ENCODE results near the gene PODXL.
"Not testable (repeated sequence)": the region's sequence is repeated elsewhere in the genome, so short reads cannot be mapped to it uniquely, and the experiment has no call there.

Gene PODXL

GRCh38 chr7:131507592-131508331 lies 48.7 kb downstream of the PODXL start:
- peak; percentile 40 to 74 (median 69) for DNase-seq

- no peak for DNase-seq
These were observed 49.8 kb downstream of the PODXL start for GRCh38 chr7:131506597-131506996.

GRCh38 chr7:131505636-131506557 lies 50.5 kb downstream of the PODXL start:
- DNase-seq: no peak

GRCh38 chr7:131505037-131505620 lies 51.3 kb downstream of the PODXL start:
- DNase-seq: not testable (repeated sequence)

GRCh38 chr7:131504157-131504899 lies 52.1 kb downstream of the PODXL start:
- no peak for DNase-seq

GRCh38 chr7:131503639-131504038 lies 52.8 kb downstream of the PODXL start:
- no peak for DNase-seq

GRCh38 chr7:131502810-131503508 lies 53.5 kb downstream of the PODXL start:
- no peak for DNase-seq

- no peak for DNase-seq
These were observed 54.3 kb downstream of the PODXL start for GRCh38 chr7:131501930-131502685.

- peak in 2 of 5 donors; percentile 15 to 80 for DNase-seq
These were observed 55.0 kb downstream of the PODXL start for GRCh38 chr7:131501422-131501821.

GRCh38 chr7:131500357-131500756 lies 56.1 kb downstream of the PODXL start:
- no peak for DNase-seq

- no peak for DNase-seq
These were observed 56.6 kb downstream of the PODXL start for GRCh38 chr7:131499801-131500200.

- DNase-seq: no peak
These were observed 58.1 kb downstream of the PODXL start for GRCh38 chr7:131498237-131498885.

GRCh38 chr7:131497454-131497853 lies 59.0 kb downstream of the PODXL start:
- DNase-seq: no peak

- no peak for DNase-seq
These were observed 60.5 kb downstream of the PODXL start for GRCh38 chr7:131495669-131496498.

- DNase-seq: no peak
These were observed 62.2 kb downstream of the PODXL start for GRCh38 chr7:131494182-131494581.

- no peak for DNase-seq
These were observed 62.8 kb downstream of the PODXL start for GRCh38 chr7:131493581-131493980.

- DNase-seq: no peak
These were observed 63.3 kb downstream of the PODXL start for GRCh38 chr7:131493081-131493480.

- DNase-seq: no peak
These were observed 66.5 kb downstream of the PODXL start for GRCh38 chr7:131489881-131490280.

- DNase-seq: no peak
These were observed 67.2 kb downstream of the PODXL start for GRCh38 chr7:131489196-131489595.

- DNase-seq: no peak
These were observed 68.1 kb downstream of the PODXL start for GRCh38 chr7:131488361-131488760.
